ENCODE data around the gene MYOD1. TPM values are rescaled to one million over a fixed set of nuclear protein-coding genes. Genes with fewer than 3 reads are reported as not detected.

The MYOD1 gene
- total RNA-seq, 8 experiments from 2014 or later: 0.11 to 0.62 (median 0.20) TPM; not detected in 3

DNA sequence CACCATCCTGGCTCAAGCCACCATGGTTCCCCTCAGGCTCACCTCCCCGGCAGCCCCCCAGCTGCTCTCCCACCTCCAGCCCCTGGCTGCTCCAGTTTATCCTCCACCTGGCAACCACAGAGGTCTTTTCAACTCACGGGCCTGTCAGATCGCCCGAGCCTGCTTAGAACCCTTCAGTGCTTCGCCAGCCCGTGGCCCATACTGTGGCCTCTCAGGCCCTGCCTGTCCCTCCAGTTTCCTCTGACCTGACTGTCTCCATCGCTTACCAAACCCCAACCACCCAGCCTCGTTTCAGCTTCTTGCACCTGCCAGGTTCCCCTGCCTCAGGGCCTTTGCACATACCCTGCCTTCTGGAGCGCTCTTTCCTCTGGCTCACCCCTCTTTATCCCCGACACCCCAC lies 22.1 kb downstream of the MYOD1 start:
- H3K4me3 ChIP-seq: no peak overlapping the region
- no peak overlapping the region for H3K27ac ChIP-seq
- WGBS, 10 experiments: 60 to 100% (median 96%) methylated on average over 1 to 6 of the region's 10 CpGs; no CpG with 5 or more reads in 6 of the 10 experiments
- H3K4me1 ChIP-seq (replicated peaks in 1 of 2): peaks cover 16 to 27% of the 10 kb centered on the region in 2 donors
- in situ Hi-C loops (cut with MboI; ENCODE audit: low pct_unique_long_range_greater_than_20kb in 2 of 9, low sequenced_read_pairs in 9 of 9, unreplicated experiment in 9 of 9): loop anchor here in 2 of 9 experiments (25.0 kb wide), 1 partner anchor 246 kb away; no protein-coding TSS in a partner anchor
- ATAC-seq (replicated peaks in 6 of 8): no peak

DNA sequence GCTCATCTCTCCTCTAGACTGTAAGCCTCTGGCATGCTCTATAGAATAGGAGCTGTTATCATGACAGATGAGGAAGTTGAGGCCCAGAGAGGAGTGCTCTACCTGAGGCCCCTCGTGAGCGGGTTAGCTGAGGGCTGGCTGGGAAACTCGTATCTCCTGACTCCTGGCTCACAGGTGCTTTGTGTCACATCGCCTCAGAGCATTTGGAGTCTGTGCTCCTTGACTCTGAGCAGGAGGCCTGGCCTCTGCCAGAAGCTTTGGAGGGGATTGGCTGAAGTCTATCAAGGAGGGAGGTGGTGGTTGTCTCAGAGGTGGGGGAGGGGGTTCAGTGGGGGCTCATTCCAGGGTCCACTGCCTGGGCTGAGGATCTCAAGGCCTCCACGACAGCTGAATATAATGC lies 22.6 kb downstream of the MYOD1 start:
- ATAC-seq (replicated peaks in 6 of 8): no peak
- in situ Hi-C loops (cut with MboI; ENCODE audit: low pct_unique_long_range_greater_than_20kb in 2 of 9, low sequenced_read_pairs in 9 of 9, unreplicated experiment in 9 of 9): loop anchor here in 2 of 9 experiments (25.0 kb wide), 1 partner anchor 245 kb away; no protein-coding TSS in a partner anchor
- 80% methylated on average over 1 of the region's 5 CpGs; no CpG with 5 or more reads in 9 of the 10 experiments for WGBS, 10 experiments
- Histone ChIP-seq H3K27ac (no peak overlapping the region), H3K4me1 (replicated peaks in 1 of 2) (peaks cover 16 to 22% of the 10 kb centered on the region in 2 donors), H3K4me3 (no peak overlapping the region)

DNA sequence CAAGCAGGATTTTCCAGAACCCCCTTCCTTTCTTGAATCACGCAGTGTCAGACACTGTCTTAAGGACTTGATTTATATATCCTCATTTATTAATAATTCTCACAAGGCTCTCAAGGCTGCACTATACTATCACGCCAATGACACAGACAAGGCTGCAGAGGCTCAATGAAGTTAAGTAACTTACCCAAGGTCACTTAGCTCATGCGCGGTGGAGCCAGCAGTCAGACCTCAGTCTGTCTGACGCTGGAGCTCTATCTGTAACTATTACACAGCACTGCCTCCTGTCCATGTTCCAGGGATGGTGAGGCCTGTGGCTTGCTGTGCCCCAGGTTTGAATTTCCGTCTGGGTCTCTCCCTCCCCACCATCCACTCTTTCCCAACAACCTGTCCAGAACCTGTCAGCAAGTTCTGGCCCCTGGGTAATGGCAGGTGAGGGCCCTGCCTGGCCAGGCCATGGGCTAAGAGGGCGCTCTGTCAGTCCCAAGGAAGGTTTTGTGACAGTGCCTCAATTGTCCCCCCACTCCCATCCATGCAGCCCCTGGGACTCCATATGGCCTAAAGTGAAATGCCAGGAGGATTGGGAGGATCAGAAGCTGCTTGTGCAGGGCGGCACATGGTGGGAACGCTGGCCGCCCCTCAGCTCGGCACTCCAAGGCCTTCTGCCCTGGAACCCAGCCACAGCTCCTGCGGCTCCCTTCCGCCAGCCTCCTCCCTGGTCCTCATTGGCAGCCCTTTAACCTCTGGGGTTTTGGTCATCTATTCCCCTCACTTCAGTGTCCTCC lies 23.8 kb downstream of the MYOD1 start:
- H3K27ac ChIP-seq: no peak overlapping the region
- H3K4me3 ChIP-seq: no peak overlapping the region
- WGBS, 10 experiments: 91 to 100% (median 100%) methylated on average over 1 to 7 of the region's 13 CpGs; no CpG with 5 or more reads in 1 of the 10 experiments
- in situ Hi-C loops (cut with MboI; ENCODE audit: low pct_unique_long_range_greater_than_20kb in 2 of 9, low sequenced_read_pairs in 9 of 9, unreplicated experiment in 9 of 9): loop anchor here in 2 of 9 experiments (25.0 kb wide), 1 partner anchor 244 kb away; no protein-coding TSS in a partner anchor
- ATAC-seq (replicated peaks in 6 of 8): no peak
- peaks cover 8 to 10% of the 10 kb centered on the region in 2 donors for H3K4me1 ChIP-seq (replicated peaks in 1 of 2)

DNA sequence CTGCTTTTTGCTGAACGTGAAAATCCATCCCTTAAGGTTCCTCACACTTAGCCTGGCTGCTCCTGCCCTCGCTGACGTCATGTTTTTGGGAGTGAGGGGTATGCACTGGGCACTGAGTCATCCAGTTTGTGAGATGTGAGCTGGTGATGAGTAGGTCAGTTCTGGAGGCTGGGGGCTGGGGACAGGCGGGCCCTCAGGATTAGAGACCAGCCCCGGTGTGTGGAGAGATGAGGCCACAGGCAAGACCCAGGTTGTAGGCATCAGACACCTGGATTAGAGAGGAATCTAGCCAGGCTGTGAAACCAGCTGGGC lies 24.4 kb downstream of the MYOD1 start:
- peak in 5 of 8 experiments; percentile 50 to 82 (median 78) for ATAC-seq (replicated peaks in 6 of 8)
- Histone ChIP-seq H3K4me1 (replicated peaks in 1 of 2) (peaks cover 2 to 7% of the 10 kb centered on the region in 2 donors), H3K27ac (no peak overlapping the region), H3K4me3 (no peak overlapping the region)
- 60 to 90% (median 70%) methylated on average over 1 to 2 of the region's 5 CpGs; no CpG with 5 or more reads in 7 of the 10 experiments for WGBS, 10 experiments
- in situ Hi-C loops (cut with MboI; ENCODE audit: low pct_unique_long_range_greater_than_20kb in 2 of 9, low sequenced_read_pairs in 9 of 9, unreplicated experiment in 9 of 9): loop anchor here in 2 of 9 experiments (25.0 kb wide), 1 partner anchor 244 kb away; no protein-coding TSS in a partner anchor

DNA sequence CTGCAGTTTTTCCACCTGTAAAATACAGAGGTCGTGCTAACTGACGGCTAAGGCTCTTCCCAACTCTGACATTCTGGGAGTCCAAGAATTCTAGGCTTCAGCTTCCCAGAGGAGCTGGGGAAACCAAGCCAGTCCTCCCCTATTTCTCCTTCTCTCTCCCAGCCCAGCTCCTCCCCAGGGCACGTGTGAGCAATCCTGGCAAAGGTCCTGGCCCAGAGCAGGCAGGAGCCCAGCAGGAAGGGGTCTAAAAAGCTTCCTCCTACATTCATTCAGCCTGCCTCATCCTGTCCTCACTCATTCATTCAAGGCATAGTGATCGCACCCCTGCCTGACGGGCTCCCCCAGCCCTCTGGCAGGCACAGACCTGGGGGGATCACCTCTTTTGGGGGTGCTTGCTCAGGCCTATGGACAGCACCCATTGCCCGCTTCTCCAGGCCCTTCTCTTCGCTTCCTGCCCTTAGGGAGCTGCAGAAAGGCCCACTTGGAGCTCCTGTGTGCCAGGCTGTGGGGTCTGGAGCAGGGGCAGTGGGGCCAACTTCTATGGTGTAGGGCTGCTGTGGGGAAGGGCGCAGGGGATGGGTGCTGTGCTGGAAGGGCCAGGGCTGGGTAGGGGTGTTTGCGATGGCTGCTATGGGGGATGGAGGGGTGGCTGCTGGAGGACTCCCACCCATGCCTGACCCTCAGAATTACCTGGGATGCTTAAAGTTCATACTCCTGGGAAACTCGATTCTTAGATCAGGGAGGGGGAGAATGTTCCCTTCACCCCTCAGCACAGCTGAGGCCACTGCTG lies 25.0 kb downstream of the MYOD1 start:
- Histone ChIP-seq H3K4me3 (no peak overlapping the region), H3K27ac (no peak overlapping the region), H3K4me1 (replicated peaks in 1 of 2) (peaks cover 2 to 6% of the 10 kb centered on the region in 2 donors)
- WGBS, 10 experiments: 68 to 82% (median 80%) methylated on average over 1 to 5 of the region's 10 CpGs; no CpG with 5 or more reads in 7 of the 10 experiments
- in situ Hi-C loops (cut with MboI; ENCODE audit: low pct_unique_long_range_greater_than_20kb in 2 of 9, low sequenced_read_pairs in 9 of 9, unreplicated experiment in 9 of 9): loop anchor here in 2 of 9 experiments (25.0 kb wide), 1 partner anchor 243 kb away; no protein-coding TSS in a partner anchor
- ATAC-seq (replicated peaks in 6 of 8): peak in 4 of 8 experiments; percentile 3 to 9 (median 6)

DNA sequence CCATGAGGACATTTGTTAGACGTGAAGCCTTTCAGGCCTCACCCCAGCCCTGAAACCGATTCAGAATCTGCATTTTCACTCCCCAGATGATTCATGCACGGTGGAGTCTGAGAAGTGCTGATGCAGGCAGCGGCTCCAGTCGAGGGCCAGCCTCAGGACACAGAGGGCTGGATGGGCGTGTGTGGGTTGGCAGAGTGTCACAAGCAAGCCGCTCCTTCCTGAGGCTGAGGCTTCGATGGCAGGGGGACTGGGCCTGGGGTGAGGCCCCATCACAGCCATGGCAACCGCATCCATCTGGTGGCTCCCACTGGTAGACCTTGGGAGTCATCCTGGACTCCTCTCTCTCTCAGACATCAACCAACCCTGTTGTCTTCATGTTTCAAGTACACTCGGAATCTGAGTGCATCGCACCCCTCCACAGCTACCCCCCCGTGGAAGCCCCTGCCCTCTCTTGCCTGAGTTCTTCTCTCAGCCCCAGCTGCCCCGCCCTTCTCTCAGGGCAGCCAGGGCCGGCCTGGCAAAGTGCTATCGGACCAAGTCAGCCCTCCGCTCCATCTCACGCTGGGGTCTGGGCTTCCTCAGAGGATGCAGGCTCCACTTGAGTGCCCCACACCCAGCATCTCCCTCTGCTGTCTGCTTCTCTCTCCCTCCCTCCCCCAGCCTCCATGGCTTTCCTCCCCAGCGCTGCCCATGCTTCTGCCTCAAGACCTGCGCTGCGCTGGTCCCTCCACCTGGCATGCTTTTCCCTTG lies 25.8 kb downstream of the MYOD1 start:
- H3K4me1 ChIP-seq (replicated peaks in 1 of 2): peaks cover 6 to 9% of the 10 kb centered on the region in 2 donors
- no peak overlapping the region for H3K4me3 ChIP-seq
- ATAC-seq (replicated peaks in 6 of 8): peak; percentile 13 to 99 (median 41)
- 0 to 100% (median 83%) methylated on average over 1 to 7 of the region's 20 CpGs; no CpG with 5 or more reads in 5 of the 10 experiments for WGBS, 10 experiments
- H3K27ac ChIP-seq: no peak overlapping the region
- in situ Hi-C loops (cut with MboI; ENCODE audit: low pct_unique_long_range_greater_than_20kb in 2 of 9, low sequenced_read_pairs in 9 of 9, unreplicated experiment in 9 of 9): loop anchor here in 2 of 9 experiments (25.0 kb wide), 1 partner anchor 242 kb away; no protein-coding TSS in a partner anchor

DNA sequence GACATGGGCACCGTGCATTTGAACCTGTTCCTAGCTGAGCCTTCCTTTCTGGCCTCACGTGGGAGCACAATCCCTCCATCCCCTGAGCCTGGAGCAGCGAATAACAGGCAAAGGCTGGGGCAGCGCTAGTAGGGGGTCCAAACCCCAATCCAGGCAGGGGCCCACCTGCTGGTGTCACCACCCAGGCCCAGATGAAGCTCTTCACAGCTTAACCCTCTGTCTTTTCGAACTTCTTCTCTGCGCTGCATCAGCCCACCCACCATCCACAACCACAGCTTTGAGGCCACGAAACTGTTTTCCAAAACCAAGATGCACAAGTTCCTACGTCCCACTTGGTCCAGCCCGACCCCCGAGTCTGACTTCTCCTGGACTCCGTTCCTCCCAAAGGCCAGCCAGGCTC lies 26.7 kb downstream of the MYOD1 start:
- H3K4me1 ChIP-seq (replicated peaks in 1 of 2): peaks cover 15 to 18% of the 10 kb centered on the region in 2 donors
- no peak for ATAC-seq (replicated peaks in 6 of 8)
- WGBS, 10 experiments: 50 to 94% (median 81%) methylated on average over 1 to 9 of the region's 11 CpGs; no CpG with 5 or more reads in 2 of the 10 experiments
- no peak overlapping the region for H3K4me3 ChIP-seq
- in situ Hi-C loops (cut with MboI; ENCODE audit: low pct_unique_long_range_greater_than_20kb in 2 of 9, low sequenced_read_pairs in 9 of 9, unreplicated experiment in 9 of 9): loop anchor here in 2 of 9 experiments (25.0 kb wide), 1 partner anchor 241 kb away; no protein-coding TSS in a partner anchor
- H3K27ac ChIP-seq: no peak overlapping the region

DNA sequence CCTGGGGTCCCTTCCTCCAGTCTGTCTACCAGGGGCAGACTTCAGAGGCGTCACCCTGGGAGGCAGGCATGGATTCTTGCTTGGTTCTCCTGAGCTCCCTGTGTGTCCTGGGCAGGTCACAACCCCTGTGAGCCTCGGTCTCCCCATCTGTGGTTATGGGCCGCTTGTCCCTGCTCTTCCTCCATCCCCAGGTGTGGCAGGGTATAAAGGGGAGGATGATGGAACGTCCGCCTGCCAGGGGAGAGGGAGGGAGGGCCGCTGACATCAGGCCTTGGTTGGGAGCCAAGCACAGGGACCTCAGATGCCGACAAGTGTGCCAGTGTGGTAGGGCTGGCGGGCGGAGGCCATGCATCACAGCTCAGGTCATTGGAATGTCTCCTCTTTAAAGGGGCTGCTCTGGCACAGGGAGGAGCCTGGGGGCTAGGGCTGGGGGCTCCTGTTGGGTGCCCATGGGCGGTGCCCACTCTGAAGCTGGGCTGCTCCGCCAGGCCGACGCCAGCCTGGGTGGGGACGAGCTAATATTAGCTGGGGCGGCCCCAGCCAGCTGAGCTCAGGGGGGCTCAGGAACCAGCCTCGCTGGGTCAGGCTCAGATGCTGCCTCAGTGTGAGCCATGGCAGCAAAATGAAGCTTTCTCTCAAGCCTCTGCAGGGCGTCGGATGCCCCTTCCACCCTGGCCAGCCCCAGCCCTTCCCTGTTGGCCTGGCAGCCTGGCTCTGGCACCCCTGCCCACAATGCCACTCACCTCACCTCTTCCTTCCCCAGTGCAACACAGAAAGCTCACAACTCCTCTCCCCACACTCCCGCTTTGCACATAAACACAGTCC lies 28.0 kb downstream of the MYOD1 start:
- no peak for ATAC-seq (replicated peaks in 6 of 8)
- 70 to 100% (median 100%) methylated on average over 1 to 4 of the region's 19 CpGs; no CpG with 5 or more reads in 5 of the 10 experiments for WGBS, 10 experiments
- Histone ChIP-seq H3K4me1 (replicated peaks in 1 of 2) (peaks cover 15 to 31% of the 10 kb centered on the region in 2 donors), H3K27ac (no peak overlapping the region), H3K4me3 (no peak overlapping the region)
- in situ Hi-C loops (cut with MboI; ENCODE audit: low pct_unique_long_range_greater_than_20kb in 2 of 9, low sequenced_read_pairs in 9 of 9, unreplicated experiment in 9 of 9): loop anchor here in 2 of 9 experiments (25.0 kb wide), 1 partner anchor 240 kb away; no protein-coding TSS in a partner anchor

DNA sequence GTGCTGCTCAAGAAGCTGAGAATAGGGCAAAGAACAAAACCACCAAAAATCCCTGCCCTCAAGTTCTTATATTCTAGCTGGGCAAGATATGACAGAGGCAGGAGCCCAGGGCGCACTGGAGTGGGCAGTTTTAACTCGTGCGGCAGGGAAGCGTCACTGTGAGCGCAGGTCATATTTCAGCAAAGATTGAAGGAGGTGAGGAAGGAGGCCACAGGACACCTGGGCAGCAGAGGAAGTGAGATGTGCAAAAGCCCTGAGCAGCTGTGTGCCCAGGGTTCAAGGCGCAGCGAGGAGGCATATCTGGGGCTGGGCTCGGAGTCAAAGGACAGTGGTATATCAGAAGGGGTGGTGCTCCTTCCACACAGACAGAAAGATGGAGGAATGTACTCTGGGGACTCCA lies 28.7 kb downstream of the MYOD1 start:
- Histone ChIP-seq H3K27ac (no peak overlapping the region), H3K4me3 (no peak overlapping the region), H3K4me1 (replicated peaks in 1 of 2) (peaks cover 15 to 32% of the 10 kb centered on the region in 2 donors)
- 70 to 100% (median 100%) methylated on average over 3 to 5 of the region's 8 CpGs; no CpG with 5 or more reads in 5 of the 10 experiments for WGBS, 10 experiments
- no peak for ATAC-seq (replicated peaks in 6 of 8)
- in situ Hi-C loops (cut with MboI; ENCODE audit: low pct_unique_long_range_greater_than_20kb in 2 of 9, low sequenced_read_pairs in 9 of 9, unreplicated experiment in 9 of 9): loop anchor here in 2 of 9 experiments (25.0 kb wide), 1 partner anchor 239 kb away; no protein-coding TSS in a partner anchor

DNA sequence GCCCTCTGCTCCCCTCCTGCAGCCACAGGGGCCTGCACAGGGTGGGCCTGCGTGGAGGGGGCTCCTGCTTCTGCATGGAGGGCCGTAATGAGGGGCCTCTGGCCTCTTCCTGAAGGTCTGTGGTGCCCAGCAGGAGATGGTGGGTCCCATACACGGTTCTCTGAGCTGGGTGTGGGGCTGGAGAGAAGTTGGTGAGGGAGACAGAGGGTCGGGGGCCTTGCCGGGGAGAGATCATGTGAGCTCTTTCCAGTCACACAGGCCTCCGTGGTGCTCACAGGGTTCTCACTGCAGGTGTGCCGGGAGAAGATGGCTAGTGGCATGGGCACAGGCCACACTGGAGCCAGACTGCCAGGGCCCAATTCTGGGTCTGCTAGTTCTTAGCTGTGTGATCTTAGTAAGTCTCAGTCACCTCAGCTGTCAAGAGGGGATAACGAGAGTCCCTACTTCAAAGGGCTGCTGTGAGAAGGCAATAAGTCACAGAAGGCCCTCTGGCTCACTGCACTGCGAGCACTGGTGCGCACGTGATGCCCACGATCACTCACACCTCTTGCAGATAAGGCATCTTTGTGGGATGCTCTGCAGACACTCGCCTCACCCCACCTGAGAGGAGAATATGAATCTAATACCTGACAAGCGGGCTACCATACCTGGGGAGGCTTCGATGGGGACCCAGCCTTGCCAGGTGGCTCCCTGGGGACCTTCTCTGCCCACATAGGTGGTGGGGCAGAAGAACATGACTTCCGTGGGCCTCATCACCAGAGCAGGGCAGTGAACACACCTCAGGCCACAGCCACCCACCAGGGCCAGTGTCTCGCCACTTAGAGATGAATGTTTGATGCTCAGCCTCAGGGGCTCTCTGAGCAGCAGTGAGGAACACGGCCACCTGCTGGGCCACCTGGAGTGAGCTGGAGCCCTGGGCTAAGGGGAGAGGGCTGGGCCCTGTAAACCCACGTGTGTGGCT lies 29.7 kb downstream of the MYOD1 start:
- WGBS, 10 experiments: 21 to 97% (median 73%) methylated on average over 1 to 6 of the region's 19 CpGs; no CpG with 5 or more reads in 4 of the 10 experiments
- no peak for ATAC-seq (replicated peaks in 6 of 8)
- in situ Hi-C loops (cut with MboI; ENCODE audit: low pct_unique_long_range_greater_than_20kb in 2 of 9, low sequenced_read_pairs in 9 of 9, unreplicated experiment in 9 of 9): loop anchor here in 2 of 9 experiments (25.0 kb wide), 1 partner anchor 238 kb away; no protein-coding TSS in a partner anchor

More for the DNA sequence above, 29.7 kb downstream of the MYOD1 start:
- Histone ChIP-seq H3K27ac (peak overlapping the region; percentile 25 to 43), H3K4me3 (no peak overlapping the region), H3K4me1 (replicated peaks in 1 of 2) (peaks cover 15 to 32% of the 10 kb centered on the region in 2 donors)

Measured in motor neuron (in vitro differentiated cells).